GM12878 (cell line): ENCODE results near the gene DNAI2. TPM values are rescaled to one million over a fixed set of nuclear protein-coding genes. Genes with fewer than 3 reads are reported as not detected.

Experiments
- IRF5 ChIP-seq: fragments of 450-650 bp; IDR thresholded peaks from 2 replicates; pipeline ENCODE4 v1.6.1; 2017; ENCODE audit warnings: borderline replicate concordance
- JUNB ChIP-seq: IDR thresholded peaks from 2 replicates; pipeline ENCODE4 v1.6.1; 2016; ENCODE audit warnings: antibody characterized with exemption, mild to moderate bottlenecking
- NFIC ChIP-seq: IDR thresholded peaks from 2 replicates; pipeline ENCODE4 v1.6.1; 2012; ENCODE audit warnings: low read depth, mild to moderate bottlenecking, inconsistent platforms, low read length, moderate library complexity
- NKRF ChIP-seq: fragments of 450-650 bp; conservative IDR thresholded peaks from 2 replicates; pipeline ENCODE4 v1.6.1; 2017; ENCODE audit warnings: mild to moderate bottlenecking, moderate library complexity
- RBBP5 ChIP-seq: fragments of 200-600 bp; sonication (generic); conservative IDR thresholded peaks from 2 replicates; pipeline ENCODE4 v1.6.1; 2016
- SMAD1 ChIP-seq: fragments of 450-650 bp; IDR thresholded peaks from 2 replicates; pipeline ENCODE4 v1.6.1; 2018; ENCODE audit warnings: mild to moderate bottlenecking, low read depth; ENCODE audit not compliant: partially characterized antibody
- SMAD5 ChIP-seq: IDR thresholded peaks from 2 replicates; pipeline ENCODE4 v1.6.1; 2016; ENCODE audit warnings: antibody characterized with exemption, low read depth
- SREBF2 ChIP-seq: IDR thresholded peaks from 2 replicates; pipeline ENCODE4 v1.6.1; 2012; ENCODE audit warnings: mild to moderate bottlenecking, low read length
- TARDBP ChIP-seq: IDR thresholded peaks from 2 replicates; pipeline ENCODE4 v1.6.1; 2016; ENCODE audit warnings: borderline replicate concordance
- ZNF687 ChIP-seq: fragments of 450-650 bp; IDR thresholded peaks from 2 replicates; pipeline ENCODE4 v1.6.1; 2017; ENCODE audit warnings: mild to moderate bottlenecking, moderate library complexity
- ZZZ3 ChIP-seq: IDR thresholded peaks from 2 replicates; pipeline ENCODE4 v1.6.1; 2011; ENCODE audit warnings: low read depth; ENCODE audit not compliant: control insufficient read depth, insufficient read length
- polyA plus RNA-seq, 11 experiments: library from polyadenylated mRNA; depleted of rRNA in 4 of 11; unstranded in 6 of 11; stranded (reverse) in 5 of 11; fragments of >200 nt; fragmentation: Nextera tagmentation in 4 of 11; fragmentation: Illumina TruSeq in 1 of 11; extraction: Ambion mirVana in 4 of 11; extraction: Trizol in 1 of 11; gene quantifications; 1 replicate in 1 of 11; 2 replicates in 10 of 11; pipeline versions ENCODE4 v1.2.1 to v1.2.3, GENCODE V29; 2011 to 2016; ENCODE audit warnings: inconsistent platforms in 2 of 11, missing spikeins in 2 of 11, low read depth in 1 of 11
- total RNA-seq, 4 experiments: library from RNA; depleted of rRNA in 3 of 4; stranded (reverse); fragments of >200 nt in 3 of 4; fragmentation: Illumina TruSeq in 1 of 4; extraction: Trizol in 1 of 4; gene quantifications; 2 replicates each; pipeline versions ENCODE4 v1.2.1 to v1.2.3, GENCODE V29; 2013 to 2021
- TF ChIP-seq, protein P1 (sequence below): fragments of 450-650 bp; IDR thresholded peaks from 2 replicates; pipeline ENCODE4 v1.6.1; 2017; ENCODE audit warnings: mild to moderate bottlenecking, moderate library complexity
- TF ChIP-seq, protein P2 (sequence below): fragments of 450-650 bp; IDR thresholded peaks from 2 replicates; pipeline ENCODE4 v1.6.1; 2018; ENCODE audit warnings: mild to moderate bottlenecking, low read depth, moderate library complexity; ENCODE audit not compliant: partially characterized antibody

Gene DNAI2
- total and polyA plus RNA-seq, 10 of the 15 experiments (the other 5 are each of a cell fraction or from before 2014, with no cell fraction given): 0.04 to 1.8 (median 0.13) TPM

GRCh38 chr17:74274709-74275340, 791 bp downstream of the DNAI2 start (continued):
- TF ChIP-seq, protein P1, sequence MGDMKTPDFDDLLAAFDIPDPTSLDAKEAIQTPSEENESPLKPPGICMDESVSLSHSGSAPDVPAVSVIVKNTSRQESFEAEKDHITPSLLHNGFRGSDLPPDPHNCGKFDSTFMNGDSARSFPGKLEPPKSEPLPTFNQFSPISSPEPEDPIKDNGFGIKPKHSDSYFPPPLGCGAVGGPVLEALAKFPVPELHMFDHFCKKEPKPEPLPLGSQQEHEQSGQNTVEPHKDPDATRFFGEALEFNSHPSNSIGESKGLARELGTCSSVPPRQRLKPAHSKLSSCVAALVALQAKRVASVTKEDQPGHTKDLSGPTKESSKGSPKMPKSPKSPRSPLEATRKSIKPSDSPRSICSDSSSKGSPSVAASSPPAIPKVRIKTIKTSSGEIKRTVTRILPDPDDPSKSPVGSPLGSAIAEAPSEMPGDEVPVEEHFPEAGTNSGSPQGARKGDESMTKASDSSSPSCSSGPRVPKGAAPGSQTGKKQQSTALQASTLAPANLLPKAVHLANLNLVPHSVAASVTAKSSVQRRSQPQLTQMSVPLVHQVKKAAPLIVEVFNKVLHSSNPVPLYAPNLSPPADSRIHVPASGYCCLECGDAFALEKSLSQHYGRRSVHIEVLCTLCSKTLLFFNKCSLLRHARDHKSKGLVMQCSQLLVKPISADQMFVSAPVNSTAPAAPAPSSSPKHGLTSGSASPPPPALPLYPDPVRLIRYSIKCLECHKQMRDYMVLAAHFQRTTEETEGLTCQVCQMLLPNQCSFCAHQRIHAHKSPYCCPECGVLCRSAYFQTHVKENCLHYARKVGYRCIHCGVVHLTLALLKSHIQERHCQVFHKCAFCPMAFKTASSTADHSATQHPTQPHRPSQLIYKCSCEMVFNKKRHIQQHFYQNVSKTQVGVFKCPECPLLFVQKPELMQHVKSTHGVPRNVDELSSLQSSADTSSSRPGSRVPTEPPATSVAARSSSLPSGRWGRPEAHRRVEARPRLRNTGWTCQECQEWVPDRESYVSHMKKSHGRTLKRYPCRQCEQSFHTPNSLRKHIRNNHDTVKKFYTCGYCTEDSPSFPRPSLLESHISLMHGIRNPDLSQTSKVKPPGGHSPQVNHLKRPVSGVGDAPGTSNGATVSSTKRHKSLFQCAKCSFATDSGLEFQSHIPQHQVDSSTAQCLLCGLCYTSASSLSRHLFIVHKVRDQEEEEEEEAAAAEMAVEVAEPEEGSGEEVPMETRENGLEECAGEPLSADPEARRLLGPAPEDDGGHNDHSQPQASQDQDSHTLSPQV: 0 out of 2 replicates have a peak, but pooled peaks have one; percentile 28
- TF ChIP-seq ZZZ3 (no peak), SMAD5 (no peak), NFIC (no peak), SMAD1 (no peak), IRF5 (no peak), SREBF2 (no peak), NKRF (no peak), ZNF687 (peak; percentile 88), TARDBP (no peak), RBBP5 (no peak), JUNB (no peak)
- TF ChIP-seq, protein P2, sequence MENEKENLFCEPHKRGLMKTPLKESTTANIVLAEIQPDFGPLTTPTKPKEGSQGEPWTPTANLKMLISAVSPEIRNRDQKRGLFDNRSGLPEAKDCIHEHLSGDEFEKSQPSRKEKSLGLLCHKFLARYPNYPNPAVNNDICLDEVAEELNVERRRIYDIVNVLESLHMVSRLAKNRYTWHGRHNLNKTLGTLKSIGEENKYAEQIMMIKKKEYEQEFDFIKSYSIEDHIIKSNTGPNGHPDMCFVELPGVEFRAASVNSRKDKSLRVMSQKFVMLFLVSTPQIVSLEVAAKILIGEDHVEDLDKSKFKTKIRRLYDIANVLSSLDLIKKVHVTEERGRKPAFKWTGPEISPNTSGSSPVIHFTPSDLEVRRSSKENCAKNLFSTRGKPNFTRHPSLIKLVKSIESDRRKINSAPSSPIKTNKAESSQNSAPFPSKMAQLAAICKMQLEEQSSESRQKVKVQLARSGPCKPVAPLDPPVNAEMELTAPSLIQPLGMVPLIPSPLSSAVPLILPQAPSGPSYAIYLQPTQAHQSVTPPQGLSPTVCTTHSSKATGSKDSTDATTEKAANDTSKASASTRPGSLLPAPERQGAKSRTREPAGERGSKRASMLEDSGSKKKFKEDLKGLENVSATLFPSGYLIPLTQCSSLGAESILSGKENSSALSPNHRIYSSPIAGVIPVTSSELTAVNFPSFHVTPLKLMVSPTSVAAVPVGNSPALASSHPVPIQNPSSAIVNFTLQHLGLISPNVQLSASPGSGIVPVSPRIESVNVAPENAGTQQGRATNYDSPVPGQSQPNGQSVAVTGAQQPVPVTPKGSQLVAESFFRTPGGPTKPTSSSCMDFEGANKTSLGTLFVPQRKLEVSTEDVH: no peak
